Muscle layer of duodenum (tissue), 2 donors: ENCODE results near the gene LSAMP.

Experiments used
- H3K27ac ChIP-seq: one replicate; pipeline ENCODE4 v1.7.0; 2013; ENCODE audit warnings: mild to moderate bottlenecking, low read length
- H3K27me3 ChIP-seq: one replicate; pipeline ENCODE4 v1.7.0; 2013; ENCODE audit warnings: low read depth, mild to moderate bottlenecking, control low read depth, low read length
- H3K36me3 ChIP-seq, 2 donors: one replicate each; pipeline ENCODE4 v1.7.0; 2013; ENCODE audit warnings: low read length in 2 of 2, control low read depth in 1 of 2, mild to moderate bottlenecking in 1 of 2; ENCODE audit not compliant: insufficient read depth in 2 of 2, control insufficient read depth in 1 of 2
- H3K4me1 ChIP-seq, 2 donors: one replicate each; pipeline ENCODE4 v1.7.0; 2013; ENCODE audit warnings: low read length in 2 of 2, mild to moderate bottlenecking in 2 of 2, control low read depth in 1 of 2, moderate library complexity in 1 of 2; ENCODE audit not compliant: insufficient read depth in 2 of 2, control insufficient read depth in 1 of 2
- H3K4me3 ChIP-seq, 2 donors: one replicate each; pipeline ENCODE4 v1.7.0; 2013; ENCODE audit warnings: low read length in 2 of 2, low read depth in 1 of 2, mild to moderate bottlenecking in 1 of 2
- H3K9me3 ChIP-seq, 2 donors: one replicate each; pipeline ENCODE4 v1.7.0; 2013; ENCODE audit warnings: low read length in 2 of 2, control low read depth in 1 of 2, mild to moderate bottlenecking in 1 of 2; ENCODE audit not compliant: control insufficient read depth in 1 of 2
- donor health status: healthy.

The LSAMP gene

GRCh38 chr3:115901008-115901407, 544.3 kb downstream of the LSAMP start:
- H3K4me1 ChIP-seq, result no peaks in the 10 kb centered on the region
- no peak overlapping the region for H3K27ac ChIP-seq
- no peaks in the 10 kb centered on the region for H3K27me3 ChIP-seq
- no peak overlapping the region for H3K4me3 ChIP-seq
- H3K9me3 ChIP-seq, result no peaks in the 10 kb centered on the region
- no peaks in the 10 kb centered on the region for H3K36me3 ChIP-seq

- Histone ChIP-seq H3K4me1 (no peaks in the 10 kb centered on the region), H3K27ac (no peak overlapping the region), H3K27me3 (no peaks in the 10 kb centered on the region), H3K9me3 (no peaks in the 10 kb centered on the region), H3K4me3 (no peak overlapping the region), H3K36me3 (no peaks in the 10 kb centered on the region)
Measured at GRCh38 chr3:115899535-115899934, 545.8 kb downstream of the LSAMP start.

- no peaks in the 10 kb centered on the region for H3K27me3 ChIP-seq
- no peaks in the 10 kb centered on the region for H3K36me3 ChIP-seq
- no peak overlapping the region for H3K4me3 ChIP-seq
- H3K9me3 ChIP-seq, result no peaks in the 10 kb centered on the region
- no peak overlapping the region for H3K27ac ChIP-seq
- no peaks in the 10 kb centered on the region for H3K4me1 ChIP-seq
Measured at GRCh38 chr3:115898656-115899410, 546.5 kb downstream of the LSAMP start.

GRCh38 chr3:115891006-115891636, 554.2 kb downstream of the LSAMP start:
- Histone ChIP-seq H3K4me1 (no peaks in the 10 kb centered on the region), H3K27me3 (no peaks in the 10 kb centered on the region), H3K36me3 (no peaks in the 10 kb centered on the region), H3K9me3 (no peaks in the 10 kb centered on the region), H3K27ac (no peak overlapping the region), H3K4me3 (no peak overlapping the region)

GRCh38 chr3:115890579-115890978, 554.7 kb downstream of the LSAMP start:
- Histone ChIP-seq H3K27ac (no peak overlapping the region), H3K4me3 (no peak overlapping the region), H3K9me3 (no peaks in the 10 kb centered on the region), H3K4me1 (no peaks in the 10 kb centered on the region), H3K36me3 (no peaks in the 10 kb centered on the region), H3K27me3 (no peaks in the 10 kb centered on the region)

GRCh38 chr3:115885621-115886020, 559.7 kb downstream of the LSAMP start:
- Histone ChIP-seq H3K36me3 (no peaks in the 10 kb centered on the region), H3K4me3 (no peak overlapping the region), H3K27me3 (no peaks in the 10 kb centered on the region), H3K4me1 (no peaks in the 10 kb centered on the region), H3K9me3 (no peaks in the 10 kb centered on the region), H3K27ac (no peak overlapping the region)

GRCh38 chr3:115877615-115877899, 567.7 kb downstream of the LSAMP start:
- no peaks in the 10 kb centered on the region for H3K9me3 ChIP-seq
- H3K27me3 ChIP-seq, result no peaks in the 10 kb centered on the region
- H3K4me3 ChIP-seq, result peak overlapping the region; percentile 23 to 46
- no peaks in the 10 kb centered on the region for H3K4me1 ChIP-seq
- no peaks in the 10 kb centered on the region for H3K36me3 ChIP-seq
- H3K27ac ChIP-seq, result peak overlapping the region; percentile 47

GRCh38 chr3:115876876-115877614, 568.2 kb downstream of the LSAMP start:
- Histone ChIP-seq H3K4me3 (peak overlapping the region; percentile 23 to 46), H3K36me3 (no peaks in the 10 kb centered on the region)

GRCh38 chr3:115875460-115875859, 569.8 kb downstream of the LSAMP start:
- H3K27ac ChIP-seq, result no peak overlapping the region
- no peaks in the 10 kb centered on the region for H3K9me3 ChIP-seq
- H3K36me3 ChIP-seq, result no peaks in the 10 kb centered on the region
- no peaks in the 10 kb centered on the region for H3K27me3 ChIP-seq
- H3K4me1 ChIP-seq, result no peaks in the 10 kb centered on the region
- H3K4me3 ChIP-seq, result no peak overlapping the region

More at GRCh38 chr3:115876876-115877614, 568.2 kb downstream of the LSAMP start:
- no peaks in the 10 kb centered on the region for H3K4me1 ChIP-seq
- no peaks in the 10 kb centered on the region for H3K9me3 ChIP-seq
- peak overlapping the region; percentile 47 for H3K27ac ChIP-seq
- H3K27me3 ChIP-seq, result no peaks in the 10 kb centered on the region

GRCh38 chr3:115871735-115872134, 573.6 kb downstream of the LSAMP start:
- Histone ChIP-seq H3K27ac (no peak overlapping the region), H3K9me3 (no peaks in the 10 kb centered on the region), H3K27me3 (no peaks in the 10 kb centered on the region), H3K4me3 (no peak overlapping the region), H3K36me3 (no peaks in the 10 kb centered on the region), H3K4me1 (no peaks in the 10 kb centered on the region)

GRCh38 chr3:115864911-115865310, 580.4 kb downstream of the LSAMP start:
- Histone ChIP-seq H3K9me3 (no peaks in the 10 kb centered on the region), H3K27ac (no peak overlapping the region), H3K27me3 (no peaks in the 10 kb centered on the region), H3K4me1 (no peaks in the 10 kb centered on the region), H3K36me3 (no peaks in the 10 kb centered on the region), H3K4me3 (no peak overlapping the region)
